Body of pancreas (tissue), 4 donors: ENCODE results near the gene DYNLRB2.

ENCODE experiments used
- POLR2A ChIP-seq, 3 donors: fragments of 450-650 bp; IDR thresholded peaks; one replicate each; pipeline ENCODE4 v1.6.1; 2016; ENCODE audit warnings: antibody characterized with exemption in 3 of 3, mild to moderate bottlenecking in 2 of 3
- TF ChIP-seq, protein P1 (sequence below), 7 experiments: fragments of 450-650 bp in 4 of 7; fragments of 200-600 bp in 3 of 7; sonication (generic) in 3 of 7; IDR thresholded peaks; one replicate each; pipeline ENCODE4 v1.5.1; 2016 to 2019; ENCODE audit warnings: antibody characterized with exemption in 7 of 7

DNA sequence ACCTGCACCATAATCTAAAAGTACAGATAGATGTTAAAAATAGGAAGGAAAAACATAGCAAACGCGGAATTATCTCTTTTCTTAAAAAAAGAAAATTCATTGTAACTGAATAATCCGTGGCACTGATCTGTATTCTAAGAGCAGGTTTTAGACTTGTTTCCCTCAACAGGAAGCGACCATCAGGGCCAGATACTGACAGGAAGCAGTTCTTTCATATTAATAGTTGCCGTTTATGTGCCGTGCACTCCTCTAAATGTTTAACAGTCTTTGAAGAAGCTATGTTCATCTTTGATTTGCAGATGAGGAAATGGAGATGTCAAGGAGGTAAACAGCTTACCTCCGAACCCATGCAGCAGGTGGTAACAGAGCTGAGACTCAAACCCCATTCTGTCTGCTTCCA, 23.6 kb downstream of the DYNLRB2 start:
- TF ChIP-seq, protein P1, sequence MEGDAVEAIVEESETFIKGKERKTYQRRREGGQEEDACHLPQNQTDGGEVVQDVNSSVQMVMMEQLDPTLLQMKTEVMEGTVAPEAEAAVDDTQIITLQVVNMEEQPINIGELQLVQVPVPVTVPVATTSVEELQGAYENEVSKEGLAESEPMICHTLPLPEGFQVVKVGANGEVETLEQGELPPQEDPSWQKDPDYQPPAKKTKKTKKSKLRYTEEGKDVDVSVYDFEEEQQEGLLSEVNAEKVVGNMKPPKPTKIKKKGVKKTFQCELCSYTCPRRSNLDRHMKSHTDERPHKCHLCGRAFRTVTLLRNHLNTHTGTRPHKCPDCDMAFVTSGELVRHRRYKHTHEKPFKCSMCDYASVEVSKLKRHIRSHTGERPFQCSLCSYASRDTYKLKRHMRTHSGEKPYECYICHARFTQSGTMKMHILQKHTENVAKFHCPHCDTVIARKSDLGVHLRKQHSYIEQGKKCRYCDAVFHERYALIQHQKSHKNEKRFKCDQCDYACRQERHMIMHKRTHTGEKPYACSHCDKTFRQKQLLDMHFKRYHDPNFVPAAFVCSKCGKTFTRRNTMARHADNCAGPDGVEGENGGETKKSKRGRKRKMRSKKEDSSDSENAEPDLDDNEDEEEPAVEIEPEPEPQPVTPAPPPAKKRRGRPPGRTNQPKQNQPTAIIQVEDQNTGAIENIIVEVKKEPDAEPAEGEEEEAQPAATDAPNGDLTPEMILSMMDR (IDR thresholded peaks at IDR 0.05) = no peak
- TF ChIP-seq POLR2A (IDR thresholded peaks at IDR 0.05) = no peak
